ENCODE measurements around the gene SRSF12.
"Not testable (repeated sequence)": the region's sequence is repeated elsewhere in the genome, so short reads cannot be mapped to it uniquely, and the experiment has no call there.

The SRSF12 gene

DNA sequence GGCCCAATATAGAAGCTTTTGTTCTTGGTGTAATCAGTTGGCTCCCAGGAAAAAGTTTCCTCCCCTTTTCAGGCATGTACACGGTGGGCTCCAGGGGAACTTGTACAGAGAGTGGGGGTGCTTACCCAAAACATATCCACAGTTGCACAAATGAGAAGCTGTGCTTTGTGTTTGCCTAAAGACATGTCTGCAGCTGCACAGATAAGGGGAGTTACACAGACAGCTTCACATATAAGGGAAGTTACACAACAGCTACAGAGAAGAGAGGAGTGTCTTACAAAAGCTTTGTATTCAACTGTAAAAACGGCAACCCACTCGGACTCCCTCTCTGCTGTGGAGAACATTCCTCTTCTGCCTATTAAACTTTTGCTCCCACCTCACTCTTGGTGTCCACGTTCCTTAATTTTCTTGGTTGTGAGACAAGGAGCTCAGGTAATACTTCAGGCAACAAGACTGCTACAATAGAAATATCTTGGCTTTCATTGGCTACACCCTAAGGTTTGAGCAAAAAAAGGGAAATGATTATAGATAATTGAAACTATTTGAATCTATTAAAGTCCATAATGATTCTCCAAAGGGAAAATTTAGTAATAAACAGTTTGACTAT lies 44.8 kb downstream of the SRSF12 start:
- DNase-seq (ENCODE audit: low read depth in 2 of 2) = no peak

GRCh38 chr6:89071036-89071435 lies 46.8 kb downstream of the SRSF12 start:
- no peak for DNase-seq (ENCODE audit: low read depth in 2 of 2)

DNA sequence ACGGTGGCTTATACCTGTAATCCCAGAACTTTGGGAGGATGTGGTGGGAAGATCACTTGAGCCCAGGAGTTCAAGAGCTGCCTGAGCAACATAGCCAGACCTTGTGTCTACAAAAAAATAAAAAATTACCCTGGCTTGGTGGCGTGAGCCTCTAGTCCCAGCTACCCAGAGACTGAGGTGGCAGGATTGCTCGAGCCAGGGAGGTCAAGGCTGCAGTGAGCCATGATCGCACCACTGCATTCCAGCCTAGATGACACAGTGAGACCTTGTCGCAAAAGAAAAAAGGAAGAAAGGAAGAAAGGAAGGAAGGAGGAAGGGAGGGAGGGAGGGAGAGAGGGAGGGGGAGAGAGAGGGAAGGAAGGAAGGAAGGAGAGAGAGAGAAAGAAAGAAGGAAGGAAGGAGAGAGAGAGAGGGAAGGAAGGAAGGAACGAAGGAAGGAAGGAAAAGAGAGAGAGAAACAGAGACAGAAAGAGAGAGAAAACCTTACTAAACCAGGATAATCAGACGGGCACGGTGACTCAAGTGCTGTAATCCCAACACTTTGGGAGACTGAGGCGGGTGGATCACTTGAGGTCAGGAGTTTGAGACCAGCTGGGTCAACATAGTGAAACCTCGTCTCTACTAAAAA lies 48.2 kb downstream of the SRSF12 start:
- DNase-seq (ENCODE audit: low read depth in 2 of 2) = no peak

- DNase-seq (ENCODE audit: low read depth in 2 of 2) = no peak
These were observed 49.2 kb downstream of the SRSF12 start for GRCh38 chr6:89068695-89069094.

DNA sequence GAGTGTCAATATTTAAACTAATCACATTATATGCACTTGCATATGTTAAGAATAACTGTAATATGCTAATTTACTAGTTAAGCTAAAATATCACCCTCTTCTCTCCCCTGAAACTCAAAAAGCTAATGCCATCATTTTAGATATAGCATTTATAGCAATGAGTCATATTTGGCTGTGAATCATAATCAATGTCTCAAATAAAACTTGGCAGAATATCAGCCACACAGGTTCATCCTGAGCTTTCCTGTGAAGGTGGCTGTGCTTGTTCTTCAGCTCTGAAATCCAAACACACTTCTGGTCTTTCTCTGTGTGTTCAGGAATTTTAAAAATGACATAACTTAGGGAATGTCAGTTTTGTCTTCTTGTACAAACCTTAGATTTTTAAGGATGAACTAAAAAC lies 50.1 kb downstream of the SRSF12 start:
- DNase-seq (ENCODE audit: low read depth in 2 of 2) = no peak

GRCh38 chr6:89066940-89067646 lies 50.8 kb downstream of the SRSF12 start:
- no peak for DNase-seq (ENCODE audit: low read depth in 2 of 2)

- DNase-seq (ENCODE audit: low read depth in 2 of 2) = not testable (repeated sequence)
These were observed 51.8 kb downstream of the SRSF12 start for GRCh38 chr6:89066121-89066520.

GRCh38 chr6:89064931-89065330 lies 52.9 kb downstream of the SRSF12 start:
- DNase-seq (ENCODE audit: low read depth in 2 of 2) = not testable (repeated sequence)

- DNase-seq (ENCODE audit: low read depth in 2 of 2) = no peak
These were observed 54.0 kb downstream of the SRSF12 start for GRCh38 chr6:89063881-89064280.

DNA sequence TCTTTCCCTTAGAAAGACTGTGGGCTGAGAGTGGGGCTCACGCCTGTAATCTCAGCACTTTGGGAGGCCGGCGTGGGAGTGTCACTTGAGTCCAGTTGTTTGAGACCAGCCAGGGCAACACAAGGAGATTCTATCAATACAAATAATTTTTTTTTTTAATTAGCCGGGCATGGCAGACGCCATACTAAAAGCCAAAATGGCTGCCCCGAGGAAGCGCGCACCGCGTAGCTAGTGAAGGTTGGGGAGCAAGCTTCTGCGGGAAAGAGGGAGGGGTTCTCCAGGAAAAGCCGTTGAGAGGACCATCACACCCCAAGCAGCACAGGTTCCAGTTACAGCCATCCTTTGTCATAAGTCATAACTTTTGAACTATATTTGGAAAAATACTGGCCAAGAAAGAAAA lies 58.6 kb downstream of the SRSF12 start:
- no peak for DNase-seq (ENCODE audit: low read depth in 2 of 2)

DNA sequence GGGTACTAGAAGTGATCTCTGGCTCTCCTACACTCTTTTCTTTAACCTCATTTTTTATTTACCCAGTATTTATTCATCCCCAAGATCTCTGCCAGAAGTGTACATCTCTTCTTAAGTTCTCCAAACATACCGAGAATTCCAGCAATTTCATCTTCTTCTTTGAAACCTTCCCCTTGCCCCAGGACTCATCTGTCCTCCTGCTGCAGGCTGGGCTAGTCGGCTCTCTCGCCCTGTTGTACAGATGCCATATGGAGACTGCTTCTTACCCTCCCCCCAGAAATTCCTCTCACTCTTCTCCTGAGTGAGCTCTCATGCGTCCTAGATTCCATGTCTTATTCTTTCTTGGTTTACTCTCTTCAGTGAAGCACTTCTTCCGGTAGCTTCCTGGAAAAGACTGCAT lies 59.2 kb downstream of the SRSF12 start:
- DNase-seq (ENCODE audit: low read depth in 2 of 2) = no peak

- DNase-seq (ENCODE audit: low read depth in 2 of 2) = no peak
These were observed 60.1 kb downstream of the SRSF12 start for GRCh38 chr6:89057759-89058158.

- no peak for DNase-seq (ENCODE audit: low read depth in 2 of 2)
These were observed 63.7 kb downstream of the SRSF12 start for GRCh38 chr6:89054208-89054607.

DNA sequence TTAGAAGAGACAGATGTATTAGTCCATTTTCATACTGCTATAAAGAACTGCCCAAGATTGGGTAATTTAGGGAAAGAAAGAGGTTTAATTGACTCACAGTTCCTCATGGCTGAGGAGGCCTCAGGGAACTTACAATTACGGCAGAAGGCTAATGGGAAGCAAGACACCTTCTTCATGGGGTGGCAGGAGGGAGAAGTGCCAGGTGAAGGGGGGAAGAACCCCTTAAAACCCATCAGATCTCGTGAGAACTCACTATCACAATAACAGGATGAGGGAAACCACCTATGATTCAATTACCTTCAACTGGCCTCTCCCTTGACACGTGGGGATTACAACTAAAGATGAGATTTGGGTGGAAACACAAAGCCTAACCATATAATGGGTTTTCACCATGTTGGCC lies 66.2 kb downstream of the SRSF12 start:
- DNase-seq (ENCODE audit: low read depth in 2 of 2) = no peak

- no peak for DNase-seq (ENCODE audit: low read depth in 2 of 2)
These were observed 67.2 kb downstream of the SRSF12 start for GRCh38 chr6:89050697-89051096.

- DNase-seq (ENCODE audit: low read depth in 2 of 2) = peak; percentile 49 to 55
These were observed 67.7 kb downstream of the SRSF12 start for GRCh38 chr6:89050155-89050554.

- DNase-seq (ENCODE audit: low read depth in 2 of 2) = peak; percentile 18 to 23
These were observed 68.9 kb downstream of the SRSF12 start for GRCh38 chr6:89048985-89049384.

DNA sequence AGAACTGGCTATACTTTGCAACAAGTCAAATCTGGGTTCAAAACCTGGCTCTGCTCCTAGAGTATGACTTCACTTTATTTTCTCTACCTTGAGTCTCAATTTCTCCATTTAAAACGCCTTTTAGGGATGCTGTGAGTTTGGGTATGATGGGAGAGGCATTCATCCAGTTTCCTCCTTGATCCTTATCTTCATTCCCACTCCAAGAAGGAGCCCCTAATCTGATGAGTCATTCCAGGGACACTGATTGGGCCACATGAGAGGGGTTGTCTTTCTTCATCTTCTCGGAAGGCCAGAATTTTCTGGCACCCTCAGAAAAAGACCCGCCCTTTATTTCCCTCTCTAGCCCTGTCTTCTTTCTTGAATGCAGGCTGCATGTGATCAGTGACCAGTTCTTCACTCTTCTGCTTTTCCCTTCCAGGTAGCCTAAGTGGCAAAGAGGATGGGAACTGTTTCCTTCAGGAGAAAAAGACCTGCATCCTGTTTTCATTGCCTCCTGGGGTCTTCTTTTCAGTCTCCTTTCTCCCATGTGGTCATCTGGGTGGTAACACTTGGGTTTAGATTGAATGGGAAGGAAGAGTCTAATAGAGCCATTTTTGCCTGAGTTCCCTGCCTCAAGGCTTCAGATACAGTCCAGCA lies 69.5 kb downstream of the SRSF12 start:
- DNase-seq (ENCODE audit: low read depth in 2 of 2) = no peak

GRCh38 chr6:89047473-89047872 lies 70.4 kb downstream of the SRSF12 start:
- no peak for DNase-seq (ENCODE audit: low read depth in 2 of 2)

All from fibroblast of skin of left quadriceps (primary cell).